K562 treated with DMSO at 1 percent for 12 hours (cell line): ENCODE results near the gene NCS1. TPM values are rescaled to one million over a fixed set of nuclear protein-coding genes. Genes with fewer than 3 reads are reported as not detected.

Experiments
- total RNA-seq: library from RNA; unstranded; fragments of 300-600 nt; gene quantifications from 2 replicates; pipeline ENCODE4 v1.2.3, GENCODE V29; 2022; ENCODE audit not compliant: insufficient read depth

The NCS1 gene
- 4.2 and 6.1 TPM in 2 replicates for total RNA-seq

GRCh38 chr9:130172161-130172857 is at the start of gene NCS1:
Gene NCS1, plus strand, starts transcription at chr9:130172404. Its CDS starts 260 bp downstream, at chr9:130172664.

GRCh38 chr9:130265431-130266235 is 93.4 kb downstream of the NCS1 start, which contains the start of gene HMCN2:
Gene HMCN2, plus strand, starts transcription at chr9:130265760. Its CDS starts 119 bp downstream, at chr9:130265879.

Other genes with a start within 250 kb of the NCS1 start
- gene FNBP1, start 129.2 kb upstream of the NCS1 start, total RNA-seq, result 6.5 and 19.9 TPM in 2 replicates
- 11.7 and 33.7 TPM in 2 replicates for gene GPR107, start 118.5 kb upstream of the NCS1 start, total RNA-seq
- not detected in 2 replicates for gene HMCN2, start 93.4 kb downstream of the NCS1 start, total RNA-seq